CD4-positive, alpha-beta T cell treated with Interleukin-15 for 4 hours (primary cell): ENCODE data around the gene CCNB3.
"Not testable (repeated sequence)": the region's sequence is repeated elsewhere in the genome, so short reads cannot be mapped to it uniquely, and the experiment has no call there.

Experiments
- DNase-seq: peaks from one replicate; pipeline ENCODE4 v3.0.0-alpha.2; 2020; ENCODE audit warnings: low spot score

Gene CCNB3, protein sequence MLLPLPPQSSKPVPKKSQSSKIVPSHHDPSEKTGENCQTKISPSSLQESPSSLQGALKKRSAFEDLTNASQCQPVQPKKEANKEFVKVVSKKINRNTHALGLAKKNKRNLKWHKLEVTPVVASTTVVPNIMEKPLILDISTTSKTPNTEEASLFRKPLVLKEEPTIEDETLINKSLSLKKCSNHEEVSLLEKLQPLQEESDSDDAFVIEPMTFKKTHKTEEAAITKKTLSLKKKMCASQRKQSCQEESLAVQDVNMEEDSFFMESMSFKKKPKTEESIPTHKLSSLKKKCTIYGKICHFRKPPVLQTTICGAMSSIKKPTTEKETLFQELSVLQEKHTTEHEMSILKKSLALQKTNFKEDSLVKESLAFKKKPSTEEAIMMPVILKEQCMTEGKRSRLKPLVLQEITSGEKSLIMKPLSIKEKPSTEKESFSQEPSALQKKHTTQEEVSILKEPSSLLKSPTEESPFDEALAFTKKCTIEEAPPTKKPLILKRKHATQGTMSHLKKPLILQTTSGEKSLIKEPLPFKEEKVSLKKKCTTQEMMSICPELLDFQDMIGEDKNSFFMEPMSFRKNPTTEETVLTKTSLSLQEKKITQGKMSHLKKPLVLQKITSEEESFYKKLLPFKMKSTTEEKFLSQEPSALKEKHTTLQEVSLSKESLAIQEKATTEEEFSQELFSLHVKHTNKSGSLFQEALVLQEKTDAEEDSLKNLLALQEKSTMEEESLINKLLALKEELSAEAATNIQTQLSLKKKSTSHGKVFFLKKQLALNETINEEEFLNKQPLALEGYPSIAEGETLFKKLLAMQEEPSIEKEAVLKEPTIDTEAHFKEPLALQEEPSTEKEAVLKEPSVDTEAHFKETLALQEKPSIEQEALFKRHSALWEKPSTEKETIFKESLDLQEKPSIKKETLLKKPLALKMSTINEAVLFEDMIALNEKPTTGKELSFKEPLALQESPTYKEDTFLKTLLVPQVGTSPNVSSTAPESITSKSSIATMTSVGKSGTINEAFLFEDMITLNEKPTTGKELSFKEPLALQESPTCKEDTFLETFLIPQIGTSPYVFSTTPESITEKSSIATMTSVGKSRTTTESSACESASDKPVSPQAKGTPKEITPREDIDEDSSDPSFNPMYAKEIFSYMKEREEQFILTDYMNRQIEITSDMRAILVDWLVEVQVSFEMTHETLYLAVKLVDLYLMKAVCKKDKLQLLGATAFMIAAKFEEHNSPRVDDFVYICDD (N-terminal part only)

DNA sequence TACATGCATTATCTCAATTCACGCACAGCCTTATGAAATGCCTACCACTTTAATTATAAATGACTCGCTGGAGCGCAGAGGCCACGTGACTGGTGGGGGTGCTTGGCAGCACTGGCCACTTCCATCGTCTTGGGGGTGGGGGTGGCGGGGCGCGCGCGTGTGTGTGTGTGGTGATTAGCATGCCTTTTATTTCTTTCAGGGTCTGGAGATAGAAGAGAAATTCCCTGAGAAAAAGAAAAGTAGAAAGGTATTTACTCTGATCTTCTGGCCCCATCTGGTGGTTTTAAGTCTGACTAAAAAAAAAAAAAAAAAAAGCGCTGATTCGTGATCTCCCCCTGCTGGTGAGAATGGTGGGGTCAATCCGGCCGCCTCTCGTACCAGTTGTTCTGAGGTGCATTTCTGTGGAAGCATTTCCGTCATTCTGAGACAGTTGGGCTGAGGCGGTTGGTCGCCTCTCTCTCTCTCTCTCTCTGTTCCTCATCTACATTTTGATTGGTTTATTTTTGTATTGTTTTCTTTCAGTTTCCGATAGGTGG is at the start of gene CCNB3:
TSS of gene CCNB3 (plus strand) at position 402 of the 536 bp plus-strand sequence. CDS start 80,399 bp downstream, outside the sequence.
- peak; percentile 75 for DNase-seq

DNA sequence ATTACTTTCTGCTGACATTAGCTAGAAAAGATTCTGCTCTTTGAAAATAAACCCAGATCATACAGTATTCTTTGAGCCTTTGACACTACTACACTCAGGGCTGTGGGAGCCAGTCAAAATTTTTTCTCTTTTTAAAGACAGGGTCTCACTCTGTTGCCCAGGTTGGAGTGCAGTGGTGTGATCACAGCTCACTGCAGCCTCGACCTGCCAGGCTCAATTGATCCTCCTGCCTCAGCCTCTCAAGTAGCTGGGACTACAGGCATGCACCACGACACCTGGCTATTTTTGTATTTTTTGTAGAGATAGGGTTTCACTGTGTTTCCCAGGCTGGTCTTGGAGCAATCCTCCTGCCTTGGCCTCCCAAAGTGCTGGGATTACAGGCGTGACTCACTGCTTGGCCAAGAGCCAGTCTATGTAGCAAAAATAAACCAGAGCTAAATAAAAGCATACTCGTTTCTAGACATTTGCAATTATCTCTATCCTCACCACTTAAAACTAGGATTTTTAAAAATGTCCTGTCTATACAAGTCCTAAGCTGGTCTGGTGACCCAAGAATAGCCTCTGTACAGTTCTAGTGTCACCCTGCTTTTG is 46.9 kb upstream of the CCNB3 start:
- DNase-seq = no peak

DNA sequence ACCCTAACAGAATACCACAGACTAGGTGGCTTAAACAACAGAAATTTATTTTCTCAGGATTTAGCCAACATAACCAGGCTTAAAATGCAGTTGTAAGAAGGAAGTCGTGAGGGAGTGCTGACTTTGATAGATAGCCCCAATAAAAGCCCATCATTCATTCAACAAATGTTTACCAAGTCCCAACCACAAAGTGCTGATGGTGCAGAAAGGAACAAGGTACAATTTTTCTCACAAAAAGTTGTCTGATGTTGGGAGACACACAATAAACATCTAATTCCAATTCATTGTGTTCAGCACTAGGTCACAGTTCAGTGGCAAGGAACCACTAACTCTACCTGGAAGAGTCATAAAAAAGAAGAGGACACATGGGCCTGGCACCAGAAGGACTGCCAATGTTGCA is 46.0 kb upstream of the CCNB3 start:
- no peak for DNase-seq

DNA sequence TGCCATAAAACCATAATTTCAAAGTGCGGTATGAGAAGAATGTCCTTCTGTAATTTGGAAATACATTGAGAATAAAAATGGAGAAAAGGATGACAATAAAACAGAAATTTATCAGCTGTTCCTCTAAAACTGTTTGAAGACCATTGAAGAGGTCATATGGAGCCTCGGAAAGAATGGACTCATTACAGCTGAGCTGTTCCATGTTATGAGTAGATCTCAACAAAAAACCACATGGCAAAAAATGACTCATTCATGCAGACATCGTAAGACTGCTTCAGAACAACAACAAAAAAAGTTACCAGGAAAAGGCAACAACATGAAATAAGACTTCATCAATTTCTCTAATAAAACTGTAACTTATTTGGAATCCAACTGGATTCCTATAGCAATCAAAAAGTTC is 43.4 kb upstream of the CCNB3 start:
- DNase-seq = no peak

DNA sequence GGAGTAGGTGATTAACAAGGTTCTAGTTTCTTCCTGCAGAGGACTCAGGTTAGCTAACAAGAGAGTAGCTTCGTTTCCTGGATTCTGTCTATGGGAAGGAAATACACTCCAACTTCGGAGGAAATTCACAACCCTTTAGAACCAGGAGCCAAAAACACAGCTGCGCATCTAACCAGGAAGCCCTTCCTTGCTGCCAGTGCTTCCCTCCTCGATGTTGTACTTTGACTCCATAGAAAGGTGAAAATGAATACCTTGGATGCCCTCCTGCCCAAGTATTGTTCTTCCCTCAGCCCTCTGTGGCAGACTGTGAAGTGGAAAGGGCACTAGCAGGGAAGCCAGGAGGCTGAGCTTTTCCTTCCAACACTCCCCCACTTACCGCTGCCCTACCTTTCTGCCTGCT is 38.8 kb upstream of the CCNB3 start:
- DNase-seq = no peak

DNA sequence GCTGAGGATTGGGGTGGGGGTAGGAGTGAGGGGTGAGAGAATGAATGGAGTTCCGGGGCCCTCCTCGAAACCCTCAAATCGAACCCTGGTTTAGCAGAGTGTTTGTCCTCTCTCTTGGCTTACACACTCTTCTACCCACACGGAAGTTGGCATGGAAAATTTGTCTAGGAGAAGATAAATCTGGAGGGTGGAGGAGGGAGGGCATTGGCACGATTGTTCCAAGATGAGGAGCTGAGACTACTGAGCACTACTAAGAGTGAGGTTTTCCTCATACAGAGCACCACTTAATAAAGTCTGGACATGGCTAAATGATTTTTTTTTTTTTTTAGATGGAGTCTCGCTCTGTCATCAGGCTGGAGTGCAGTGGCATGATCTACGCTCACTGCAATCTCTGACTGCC is 37.2 kb upstream of the CCNB3 start:
- DNase-seq = no peak

DNA sequence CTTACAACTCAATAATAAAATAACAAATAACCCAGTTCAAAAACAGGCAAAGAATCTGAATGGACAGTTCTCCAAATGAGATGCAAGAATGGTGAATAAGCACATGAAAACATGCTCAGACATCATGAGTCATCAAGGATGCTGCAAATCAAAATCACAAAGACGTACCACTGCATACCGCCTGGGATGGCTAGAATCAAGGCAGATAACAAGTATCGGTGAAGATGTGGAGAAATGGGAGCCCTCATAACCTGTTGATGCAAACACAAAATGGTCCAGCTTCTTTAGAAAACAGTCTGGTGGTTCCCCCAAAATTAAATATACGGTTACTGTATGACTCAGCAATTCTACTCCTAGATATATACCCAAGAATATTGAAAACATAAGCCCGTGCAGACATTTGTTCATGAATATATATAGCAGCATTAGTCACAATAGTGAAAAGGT is 36.3 kb upstream of the CCNB3 start:
- no peak for DNase-seq

DNA sequence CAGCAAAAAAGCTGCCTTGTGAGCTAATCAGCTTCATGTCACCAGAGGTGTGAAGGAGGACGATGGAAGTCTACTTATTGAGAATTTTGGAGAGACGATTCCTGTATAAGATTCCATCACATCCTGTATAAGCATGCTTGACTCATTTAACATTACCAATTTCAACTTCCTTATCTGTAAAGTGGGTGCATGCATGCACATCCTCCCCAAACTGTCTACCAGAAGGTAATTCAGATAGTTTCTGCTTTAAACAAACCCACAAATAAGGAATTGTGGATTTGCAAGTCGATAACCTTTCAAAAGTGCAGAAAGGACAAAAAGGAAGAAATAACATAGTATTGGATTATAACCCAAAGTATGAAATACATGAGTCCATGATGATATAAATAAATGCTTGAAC is 34.8 kb upstream of the CCNB3 start:
- DNase-seq = no peak

DNA sequence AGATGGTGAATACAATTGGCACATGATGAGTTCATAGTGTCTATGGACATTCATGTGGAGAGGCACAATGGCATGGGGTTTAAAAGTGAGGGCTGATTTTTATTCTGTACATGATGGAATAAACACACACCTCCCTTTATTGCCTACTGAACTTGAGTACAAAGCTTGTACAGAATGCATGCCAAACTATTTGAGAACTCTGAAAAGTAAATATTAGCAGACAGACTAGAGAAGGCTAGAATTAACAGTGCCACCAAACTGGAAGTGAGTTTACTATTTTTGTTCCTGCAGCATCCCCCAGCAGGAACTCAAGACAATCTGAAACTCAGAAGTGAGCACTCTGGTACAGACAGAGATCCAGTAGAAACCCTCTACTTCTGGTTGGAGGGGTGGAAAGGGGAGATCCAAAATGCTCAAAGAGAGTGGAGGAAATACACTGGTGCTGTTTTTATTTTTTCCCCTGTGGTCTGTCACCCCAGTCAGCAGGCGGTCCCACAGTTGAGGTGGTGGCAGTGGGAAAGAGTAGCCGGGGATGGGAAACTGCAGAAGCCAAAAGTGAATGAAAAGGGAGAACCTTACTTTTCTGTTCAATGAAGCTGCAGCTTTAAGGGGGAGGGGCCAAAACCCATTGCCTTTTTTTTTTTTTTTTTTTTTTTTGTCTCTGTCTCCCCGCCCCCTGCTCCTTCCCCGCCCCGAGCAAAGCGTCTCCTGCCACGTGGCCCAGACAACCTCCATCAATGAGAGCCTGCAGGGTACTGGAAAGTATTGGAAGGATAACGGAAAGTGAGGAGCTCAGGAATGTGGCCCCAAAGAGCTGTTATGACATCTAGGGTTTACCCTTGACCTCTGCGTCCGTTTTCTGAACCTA is 24.3 kb upstream of the CCNB3 start:
- DNase-seq = no peak

DNA sequence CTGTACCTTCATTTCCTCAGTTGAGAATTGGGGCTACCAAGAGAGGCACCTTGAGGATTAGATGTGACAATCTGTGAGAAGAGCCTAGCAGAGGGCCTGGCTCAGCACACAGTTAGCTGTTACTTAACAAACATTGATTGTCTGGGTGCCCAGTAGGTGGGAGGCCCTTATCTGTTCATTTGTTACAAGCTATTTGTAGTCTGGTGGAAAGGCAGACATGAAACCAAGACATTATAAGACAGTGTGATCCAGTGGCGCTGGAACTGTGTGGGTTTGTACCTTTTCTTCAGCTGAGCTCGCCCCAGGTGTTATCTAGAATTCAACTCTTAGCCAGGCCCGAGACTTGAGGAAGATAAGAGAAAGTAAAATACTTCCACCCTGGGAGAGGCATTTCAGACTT is 20.7 kb upstream of the CCNB3 start:
- no peak for DNase-seq

DNA sequence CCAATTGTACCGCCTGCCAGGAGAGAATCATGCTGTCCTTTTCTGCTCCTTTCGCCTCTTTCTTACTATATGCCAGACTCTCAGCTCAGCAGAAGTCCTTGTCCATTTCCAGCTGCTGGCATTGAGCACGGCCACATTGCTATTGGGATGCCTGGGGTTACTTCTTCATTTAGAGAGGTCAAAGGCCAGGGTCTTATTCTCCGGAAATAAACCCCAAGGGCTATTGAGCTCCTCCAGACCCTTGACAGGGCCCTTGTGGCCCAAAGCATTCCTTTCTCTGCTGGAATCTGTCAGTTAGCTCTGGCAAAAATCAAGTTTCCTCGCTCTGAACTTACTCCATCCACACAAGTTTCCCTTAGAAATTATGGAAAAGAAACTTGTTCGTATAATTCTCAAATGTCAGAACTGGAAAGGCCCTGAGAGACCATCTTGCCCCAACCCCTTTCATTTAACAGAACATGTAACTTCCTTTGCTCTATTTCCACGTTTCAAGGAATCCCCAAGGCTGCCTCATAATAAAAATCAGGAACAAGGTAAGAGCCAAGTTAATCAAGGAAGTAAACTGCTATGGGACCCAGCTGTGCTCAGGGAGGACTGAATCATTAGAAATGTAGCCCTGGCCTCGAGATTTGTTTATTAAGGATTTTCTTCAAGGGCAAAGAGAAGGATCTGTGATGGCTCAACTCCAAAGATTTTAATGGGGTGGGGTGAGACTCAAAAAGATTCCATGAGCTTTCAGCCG is 15.5 kb upstream of the CCNB3 start:
- no peak for DNase-seq

DNA sequence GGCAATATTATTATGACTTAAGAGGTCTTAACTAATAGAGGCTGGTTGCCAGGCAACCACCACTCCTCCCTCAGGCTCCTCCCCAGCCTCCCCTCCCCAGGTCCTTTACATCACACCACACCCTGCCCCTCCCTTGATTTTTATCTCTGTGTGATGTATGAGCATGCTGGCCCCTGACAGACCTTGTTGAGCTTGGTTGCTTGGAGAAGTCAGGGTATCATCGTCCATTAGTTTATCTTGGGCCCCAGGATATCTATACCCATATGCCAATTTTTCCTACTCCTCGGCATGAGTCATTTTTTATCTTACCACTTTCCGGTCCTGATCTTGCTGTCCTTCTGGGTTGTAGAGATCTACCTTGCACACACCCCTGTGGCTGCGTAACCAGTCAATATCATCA is 6.2 kb upstream of the CCNB3 start:
- no peak for DNase-seq

DNA sequence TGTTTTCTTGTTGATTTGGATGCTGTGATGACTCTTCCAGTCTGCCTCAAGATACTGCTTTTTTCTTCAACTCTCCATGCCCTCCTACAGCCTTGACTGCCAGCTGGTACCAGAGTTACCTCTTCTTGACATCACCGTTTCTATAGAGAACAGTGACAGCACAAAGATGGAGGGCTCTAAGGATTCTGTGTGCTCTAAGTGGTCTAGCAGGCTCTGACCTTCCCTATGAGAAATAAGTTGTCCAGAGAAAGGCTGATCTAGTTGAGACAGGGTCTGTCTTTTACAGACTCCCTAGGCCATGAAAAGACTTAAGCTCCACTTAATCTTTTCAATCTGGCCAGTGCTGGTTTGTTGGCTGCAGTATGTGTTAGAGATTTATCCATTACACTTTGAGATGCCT is 3.7 kb upstream of the CCNB3 start, which contains the start of gene AKAP4:
TSS of gene AKAP4 (minus strand) at position 101 of the 400 bp plus-strand sequence. CDS start 118 bp downstream, outside the sequence.
- no peak for DNase-seq

DNA sequence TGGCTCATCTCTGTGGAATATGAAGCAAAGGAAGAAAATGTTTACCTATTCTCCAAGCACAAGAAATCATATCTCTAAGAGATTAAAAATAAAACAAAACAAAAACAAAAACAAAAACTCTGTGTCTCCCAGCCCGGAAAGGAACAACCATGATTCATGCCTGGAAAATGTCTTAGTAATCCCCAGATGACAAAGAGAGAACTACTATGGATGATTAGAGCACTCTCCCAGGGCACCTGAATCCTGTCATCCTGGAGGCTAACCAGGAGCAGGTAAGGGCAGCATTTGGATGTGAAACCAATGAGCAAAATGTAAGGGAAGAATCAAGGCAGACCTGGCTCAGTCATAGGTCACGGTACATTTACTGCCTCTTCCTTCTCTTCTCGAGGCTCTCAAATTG is 2.0 kb upstream of the CCNB3 start:
- no peak for DNase-seq

DNA sequence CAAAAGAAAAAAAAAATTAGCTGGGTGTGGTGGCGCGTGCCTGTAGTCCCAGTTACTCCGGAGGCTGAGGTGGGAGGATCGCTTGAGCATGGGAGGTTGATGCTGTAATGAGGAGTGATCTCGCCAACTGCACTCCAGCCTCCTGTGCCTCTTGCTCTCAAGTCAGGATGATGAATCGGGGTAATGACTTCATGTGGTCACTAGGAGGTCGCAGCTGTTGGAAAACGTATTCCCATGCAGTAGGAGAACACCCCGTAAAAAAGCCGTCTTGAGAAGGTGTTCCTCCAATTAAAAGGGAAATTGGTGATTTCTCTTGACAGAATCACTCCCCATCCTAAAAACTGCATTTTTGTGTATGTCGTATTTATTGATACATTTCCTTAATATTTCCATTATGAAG is 2.2 kb downstream of the CCNB3 start:
- no peak for DNase-seq

DNA sequence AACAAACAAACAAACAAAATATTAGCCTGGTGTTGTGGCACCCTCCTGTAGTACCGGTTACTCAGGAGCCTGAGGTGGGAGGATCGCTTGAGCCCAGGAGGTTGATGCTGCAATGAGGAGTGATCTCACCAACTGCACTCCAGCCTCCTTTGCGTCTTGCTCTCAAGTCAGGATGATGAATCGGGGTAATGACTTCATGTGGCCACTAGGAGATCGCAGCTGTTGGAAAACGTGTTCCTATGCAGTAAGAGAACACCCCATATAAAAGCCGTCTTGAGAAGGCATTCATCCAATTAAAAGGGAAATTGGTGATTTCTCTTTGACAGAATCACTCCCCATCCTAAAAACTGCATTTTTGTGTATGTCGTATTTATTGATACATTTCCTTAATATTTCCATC is 6.9 kb downstream of the CCNB3 start:
- DNase-seq = no peak

DNA sequence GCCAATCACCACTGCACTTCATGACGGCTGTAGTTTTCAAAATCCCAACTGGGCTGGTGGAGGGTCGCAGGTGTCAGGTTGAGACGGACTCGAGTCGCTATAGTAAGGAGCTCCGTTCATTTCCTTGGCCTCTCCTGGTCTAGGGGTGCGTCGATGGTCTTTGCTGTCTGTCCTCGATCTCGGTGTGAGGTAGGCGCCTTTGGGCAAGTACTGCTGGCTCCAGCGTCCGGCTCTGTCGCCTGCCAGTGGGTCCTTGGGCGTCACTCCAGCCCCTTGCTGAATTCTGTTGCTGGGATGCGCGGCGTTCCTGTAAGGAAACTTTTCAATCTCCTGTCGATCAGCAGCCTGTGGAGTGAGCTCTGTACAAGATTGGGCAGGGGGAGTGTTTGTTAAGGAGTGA is 76.7 kb downstream of the CCNB3 start:
- DNase-seq = no peak

DNA sequence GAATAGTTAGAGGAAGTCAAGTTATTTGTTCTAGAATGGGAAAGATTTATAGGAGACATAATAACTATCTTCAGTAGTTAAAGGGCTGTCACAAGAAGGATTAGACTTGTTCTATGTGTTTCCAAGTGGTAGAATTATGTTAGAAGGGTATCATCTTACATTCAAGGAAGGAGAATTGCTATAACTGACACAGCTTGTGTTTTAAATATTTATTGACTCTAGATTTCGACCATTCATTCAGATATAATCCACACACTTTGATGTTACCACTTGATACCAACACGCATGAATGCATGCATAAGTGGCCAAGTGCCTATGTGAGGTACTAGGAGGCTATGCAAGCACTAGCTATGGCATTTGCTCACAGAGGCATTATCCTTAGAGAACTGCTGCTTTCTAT is 122.7 kb downstream of the CCNB3 start:
- no peak for DNase-seq

DNA sequence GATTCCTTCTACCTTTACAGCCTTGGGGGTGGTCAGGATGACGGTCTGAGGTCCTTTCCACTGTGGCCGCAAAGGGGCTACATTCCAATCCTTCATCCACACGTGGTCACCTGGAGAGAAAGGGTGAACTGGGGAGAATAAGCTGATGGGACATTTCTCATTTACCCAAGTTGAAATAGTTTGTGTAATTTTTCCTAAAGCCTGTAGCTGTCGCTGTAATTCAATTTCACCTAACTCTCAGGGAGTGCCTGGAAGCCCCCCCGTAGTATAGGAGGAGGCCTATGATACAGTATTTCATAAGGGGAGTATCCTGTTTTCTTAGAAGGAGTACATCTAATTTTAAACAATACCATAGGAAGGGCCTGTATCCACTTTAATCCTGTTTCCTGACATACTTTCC is 128.1 kb downstream of the CCNB3 start:
- not testable (repeated sequence) for DNase-seq

DNA sequence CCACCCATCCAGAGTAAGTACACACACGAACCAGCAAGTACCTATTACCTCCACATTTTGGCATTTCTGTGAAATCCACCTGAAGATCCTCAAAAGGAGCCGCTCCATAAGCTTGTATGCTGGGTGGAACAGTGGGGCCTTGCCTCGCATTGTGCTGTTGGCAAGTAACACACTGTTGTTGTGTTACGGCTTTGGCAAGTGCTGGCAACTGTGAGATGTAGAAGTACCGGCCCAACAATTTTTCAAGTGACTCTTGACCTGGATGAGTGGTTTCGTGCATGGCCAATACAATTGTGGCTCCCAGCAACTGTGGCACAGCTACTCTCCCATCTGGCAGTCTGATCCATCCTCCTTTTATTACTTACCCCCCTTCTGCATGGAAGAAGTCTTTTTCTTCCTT is 128.7 kb downstream of the CCNB3 start:
- no peak for DNase-seq
